NCI-H510A (cell line): Measurements from ENCODE around the gene CD164L2.
"Not testable (repeated sequence)": the region's sequence is repeated elsewhere in the genome, so short reads cannot be mapped to it uniquely, and the experiment has no call there.

Source experiments
- DNase-seq: peaks from one replicate; lab custom pipeline; 2025; lab: John Stamatoyannopoulos, UW

Gene CD164L2

DNA sequence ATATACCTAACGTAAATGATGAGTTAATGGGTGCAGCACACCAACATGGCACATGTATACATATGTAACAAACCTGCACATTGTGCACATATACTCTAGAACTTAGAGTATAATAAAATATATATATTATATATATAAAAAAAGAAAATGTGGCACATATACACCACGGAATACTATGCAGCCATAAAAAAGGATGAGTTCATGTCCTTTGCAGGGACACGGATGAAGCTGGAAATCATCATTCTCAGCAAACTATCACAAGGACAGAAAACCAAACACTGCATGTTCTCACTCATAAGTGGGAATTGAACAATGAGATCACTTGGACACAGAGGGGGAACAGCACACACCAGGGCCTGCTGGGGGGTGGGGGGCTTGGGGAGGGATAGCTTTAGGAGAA is 1.7 kb upstream of the CD164L2 start:
- DNase-seq: not testable (repeated sequence)

DNA sequence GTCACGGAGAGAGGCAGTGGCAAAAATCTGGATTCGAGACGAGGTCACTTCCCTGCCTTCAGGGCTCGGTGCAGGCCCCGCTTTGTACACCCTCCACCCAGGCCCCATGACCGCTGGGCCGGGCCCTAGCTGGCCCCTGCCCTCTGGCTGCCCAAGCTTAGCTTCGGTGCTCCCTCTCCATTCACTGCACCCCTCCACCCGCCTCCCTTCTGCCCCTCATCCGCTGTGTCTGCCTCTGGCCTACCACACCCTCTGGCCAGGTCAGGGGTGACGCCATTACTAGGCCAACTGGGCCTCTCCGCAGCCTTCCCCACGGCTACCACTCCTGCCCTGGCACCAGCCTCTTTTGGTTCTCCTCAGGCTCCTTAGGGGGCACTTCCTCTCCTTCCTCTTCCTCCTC is 528 bp upstream of the CD164L2 start:
- DNase-seq: no peak

DNA sequence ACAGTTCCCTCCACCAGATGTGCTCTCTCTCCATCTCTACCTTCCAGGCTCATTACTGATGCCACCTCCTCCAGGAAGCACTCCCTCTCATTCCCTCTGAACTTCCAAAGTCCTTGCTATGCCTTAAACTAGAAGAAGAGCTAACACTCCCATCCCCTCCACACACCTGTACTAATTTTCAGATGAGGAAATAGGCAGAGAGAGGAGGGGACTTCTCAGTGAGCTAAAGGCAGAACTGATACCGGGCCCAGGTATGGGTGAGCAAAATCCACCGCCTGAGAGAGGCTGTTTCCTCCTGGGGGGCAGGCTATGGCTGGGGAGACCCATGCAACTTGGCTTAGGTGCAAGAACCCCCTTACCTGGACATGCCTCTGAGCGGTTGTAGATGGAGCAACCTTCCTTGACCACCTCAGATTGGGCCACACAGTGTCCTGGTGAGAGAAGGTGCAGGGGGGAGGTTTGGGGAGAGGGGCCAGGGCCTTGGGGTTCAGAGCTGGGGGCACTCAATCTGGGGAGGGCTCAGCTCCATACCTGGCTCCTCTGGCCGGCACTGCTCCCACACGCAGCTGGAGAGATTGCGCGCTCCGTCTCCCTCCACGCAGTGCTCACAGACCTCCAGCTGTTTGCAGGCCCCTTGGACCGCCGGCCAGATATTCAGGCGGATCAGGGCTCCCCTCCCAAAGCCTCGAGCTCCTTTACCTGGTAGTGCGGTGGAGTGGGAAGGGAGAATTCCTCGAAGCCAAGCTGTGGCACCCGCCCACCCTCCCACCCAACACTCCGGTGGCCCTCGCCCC is 967 bp downstream of the CD164L2 start:
- no peak for DNase-seq

DNA sequence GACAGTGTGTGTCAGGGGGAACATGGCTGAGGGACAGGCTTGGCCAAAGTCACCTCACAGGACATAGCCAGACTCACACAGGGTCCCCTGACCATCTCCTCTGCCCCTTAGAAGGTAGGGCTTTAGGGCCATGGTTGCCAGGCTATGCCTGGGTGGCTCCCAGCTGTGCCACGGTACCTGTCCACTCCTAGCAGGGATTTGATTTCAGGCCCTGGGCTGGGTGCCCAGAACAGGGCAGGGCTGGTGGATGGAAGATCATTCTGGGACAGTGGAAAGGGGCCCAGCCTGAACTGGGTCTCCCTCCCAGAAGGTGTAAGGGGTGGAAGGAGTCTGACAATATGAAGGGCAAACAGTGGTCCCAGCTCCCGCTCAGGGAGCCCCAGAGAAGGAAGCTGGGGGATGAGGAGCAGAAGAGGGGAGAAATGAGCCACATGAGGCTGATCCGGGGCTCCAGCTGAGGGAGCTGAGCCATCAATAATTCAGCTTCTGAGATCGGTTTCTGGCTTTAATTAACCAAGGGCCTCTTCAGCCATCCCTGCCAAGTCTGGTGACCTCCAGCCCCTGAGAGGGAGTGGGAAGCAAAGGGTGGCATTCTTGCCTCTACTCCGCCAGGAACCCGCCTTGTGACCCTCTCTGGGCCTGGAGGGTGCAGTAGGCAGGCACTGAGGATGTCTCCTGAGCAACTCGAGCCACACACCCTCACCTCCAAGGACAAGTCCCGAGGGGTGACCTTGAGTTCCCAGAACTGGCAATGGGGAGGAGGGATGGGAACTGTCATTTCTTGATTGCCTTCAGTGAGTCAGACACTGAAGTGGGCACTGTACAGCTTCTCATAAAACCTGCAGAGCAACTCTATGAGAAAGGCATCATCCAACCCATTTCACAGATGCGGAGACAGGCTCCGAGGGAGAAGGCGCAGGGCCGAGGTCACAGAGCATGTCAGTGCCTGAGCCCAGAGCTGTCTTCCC is 2.1 kb downstream of the CD164L2 start:
- DNase-seq: no peak

DNA sequence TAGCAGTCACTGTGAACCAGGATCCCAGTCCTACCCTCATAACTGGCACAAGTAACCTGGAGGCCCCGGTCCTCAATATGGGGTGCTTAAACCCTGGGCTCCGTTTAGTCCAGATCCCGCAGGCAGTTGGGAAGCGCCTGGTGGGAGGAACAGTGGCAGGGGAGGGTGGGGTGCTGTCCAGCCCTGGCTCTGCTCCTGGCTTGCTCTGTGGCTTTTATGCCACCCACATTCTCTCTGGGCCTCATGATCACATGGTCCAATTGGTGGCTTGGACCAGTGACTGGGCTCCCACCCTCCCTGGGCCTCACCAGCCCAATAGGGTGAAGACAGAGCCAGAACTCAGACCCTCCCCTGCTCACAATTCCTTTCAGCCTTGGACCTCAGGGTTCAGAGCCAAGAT is 2.9 kb downstream of the CD164L2 start:
- DNase-seq: no peak

DNA sequence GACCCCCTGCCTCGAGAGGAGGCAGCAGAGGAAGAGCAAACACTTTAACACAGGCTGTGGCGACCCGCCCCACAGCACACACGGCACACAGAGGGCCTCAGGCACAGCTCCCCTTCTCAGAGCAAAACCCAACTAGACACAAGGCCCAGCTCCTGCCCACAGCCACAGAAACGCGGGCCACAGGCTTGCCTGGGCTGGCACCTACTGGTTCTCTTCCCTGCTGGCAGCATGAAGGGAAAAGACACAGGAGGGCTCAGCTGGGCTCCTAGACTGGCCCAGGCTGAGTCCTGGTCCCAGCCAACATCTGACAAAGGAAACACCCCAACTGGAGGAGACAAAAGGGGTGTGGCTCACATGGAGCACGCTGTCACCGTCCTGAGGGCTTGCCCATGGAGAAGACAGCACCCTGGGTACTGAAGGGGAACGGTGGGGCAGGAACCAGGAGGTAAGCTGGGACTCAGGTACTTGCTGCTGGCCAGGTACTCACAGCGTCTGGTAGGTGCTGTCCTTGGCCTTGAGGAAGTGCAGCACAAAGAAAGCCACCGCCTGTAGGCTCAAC is 3.5 kb downstream of the CD164L2 start:
- DNase-seq: no peak

DNA sequence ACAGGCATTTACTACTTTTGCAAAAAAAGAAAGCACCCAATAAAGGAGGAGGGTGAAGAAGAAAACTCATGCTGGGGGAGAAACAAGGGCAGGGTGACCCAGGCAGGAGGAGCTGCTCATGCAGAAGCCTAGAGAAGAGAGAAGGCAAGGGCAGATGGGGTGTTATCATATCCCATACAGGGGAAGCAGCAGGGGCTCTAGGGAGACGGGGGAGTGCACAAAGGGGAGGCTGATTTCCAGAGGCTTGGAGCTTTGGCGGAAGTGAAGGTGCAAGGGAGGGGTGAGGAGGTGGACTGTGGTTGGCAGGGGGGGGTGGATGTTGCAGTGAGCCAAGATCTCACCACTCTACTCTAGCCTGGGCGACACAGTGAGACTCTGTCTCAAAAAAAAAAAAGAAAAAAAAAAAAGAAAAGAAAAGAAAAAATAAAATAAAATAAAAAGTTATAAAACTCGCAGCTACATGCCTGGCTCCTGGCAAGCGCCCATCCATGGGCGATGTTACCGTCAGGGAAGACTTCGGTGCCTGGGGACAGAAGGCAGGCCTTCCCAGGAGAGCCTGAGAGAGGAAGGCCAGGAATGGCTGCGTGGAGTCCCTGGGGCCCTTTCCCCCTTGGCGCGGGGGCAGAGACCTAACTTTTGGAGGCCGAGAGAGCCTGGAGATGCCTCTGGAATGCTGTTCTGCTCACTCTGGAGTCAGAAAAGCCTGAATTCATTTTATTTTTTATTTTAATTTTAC is 5.2 kb downstream of the CD164L2 start:
- DNase-seq: no peak

DNA sequence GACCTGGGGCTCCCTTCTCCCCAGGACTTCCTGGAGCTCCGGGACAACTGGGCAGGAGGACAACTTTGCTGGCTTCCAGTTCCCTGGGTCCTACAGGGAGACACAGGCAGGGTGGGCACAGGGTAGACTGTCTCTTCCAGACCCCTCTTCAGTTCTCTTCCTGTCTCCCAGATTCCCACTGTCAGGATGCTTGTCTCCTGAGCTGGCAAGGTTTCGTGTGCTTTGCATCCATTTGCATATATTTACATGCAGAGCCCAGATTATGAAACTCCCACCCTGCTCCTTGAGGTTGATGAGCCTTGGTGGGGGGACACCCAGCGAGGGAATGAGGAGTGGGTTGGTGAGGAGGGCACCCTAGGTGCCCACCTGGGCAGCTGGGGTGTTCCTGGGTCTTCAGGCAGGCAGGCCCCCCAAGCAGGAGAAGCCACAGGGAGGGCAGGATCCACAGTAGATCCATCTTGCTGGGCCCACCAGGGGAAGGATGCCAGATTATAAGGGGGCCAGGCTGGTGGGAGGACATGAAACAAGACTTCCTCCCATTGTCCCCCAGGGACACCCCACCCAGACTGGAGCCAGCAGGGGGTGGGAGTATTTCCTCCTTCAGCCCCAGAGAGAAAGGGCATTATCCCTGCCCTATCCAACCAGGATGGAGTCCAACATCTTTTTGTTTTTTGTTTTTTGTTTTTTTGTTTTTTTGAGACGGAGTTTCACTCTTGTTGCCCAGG is 8.6 kb downstream of the CD164L2 start, which contains the start of gene FCN3:
Gene FCN3, minus strand, starts transcription at position 463 of the 725 bp plus-strand sequence. Its CDS starts 6 bp downstream, at position 457.
- DNase-seq: no peak

DNA sequence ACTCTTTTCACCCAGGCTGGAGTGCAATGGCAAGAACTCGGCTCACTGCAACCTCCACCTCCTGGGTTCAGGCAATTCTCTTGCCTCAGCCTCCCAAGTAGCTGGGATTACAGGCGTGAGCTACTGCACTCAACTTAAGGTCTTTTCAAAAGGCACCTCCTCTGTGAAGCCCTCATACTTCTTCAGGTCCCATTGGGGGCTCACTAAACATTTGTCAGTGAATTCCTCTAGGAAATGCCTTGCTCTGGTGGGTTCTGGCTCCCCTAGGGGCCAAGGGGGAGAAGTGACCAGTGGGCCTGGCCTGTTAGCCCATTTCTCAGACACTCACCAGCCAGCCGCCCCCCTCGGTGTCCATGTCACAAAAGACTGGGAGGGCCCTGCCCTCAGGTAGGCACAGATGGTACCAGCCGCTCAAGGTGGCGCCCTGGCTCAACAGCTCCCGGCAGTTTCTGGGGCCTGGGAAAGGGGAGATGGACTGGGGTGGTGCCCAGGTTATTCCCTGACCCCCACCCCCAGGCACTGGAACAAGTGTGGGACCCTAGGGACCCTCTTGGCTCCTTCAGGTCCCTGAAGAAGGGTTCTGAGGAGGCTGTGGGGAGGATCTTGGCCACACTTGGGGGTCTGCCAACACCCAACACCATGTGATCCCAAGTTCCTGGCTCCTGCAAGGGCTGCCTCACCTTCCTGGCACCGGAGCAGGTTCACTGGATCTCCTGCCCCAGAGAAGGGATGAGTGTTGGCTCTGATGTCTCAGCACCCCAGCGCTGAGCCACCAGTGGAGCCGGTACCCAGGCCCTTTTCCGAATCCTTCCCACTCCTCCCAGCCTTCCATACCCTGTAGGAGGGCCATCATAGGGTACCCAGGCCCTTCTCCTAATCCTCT is 10.1 kb downstream of the CD164L2 start:
- DNase-seq: no peak

DNA sequence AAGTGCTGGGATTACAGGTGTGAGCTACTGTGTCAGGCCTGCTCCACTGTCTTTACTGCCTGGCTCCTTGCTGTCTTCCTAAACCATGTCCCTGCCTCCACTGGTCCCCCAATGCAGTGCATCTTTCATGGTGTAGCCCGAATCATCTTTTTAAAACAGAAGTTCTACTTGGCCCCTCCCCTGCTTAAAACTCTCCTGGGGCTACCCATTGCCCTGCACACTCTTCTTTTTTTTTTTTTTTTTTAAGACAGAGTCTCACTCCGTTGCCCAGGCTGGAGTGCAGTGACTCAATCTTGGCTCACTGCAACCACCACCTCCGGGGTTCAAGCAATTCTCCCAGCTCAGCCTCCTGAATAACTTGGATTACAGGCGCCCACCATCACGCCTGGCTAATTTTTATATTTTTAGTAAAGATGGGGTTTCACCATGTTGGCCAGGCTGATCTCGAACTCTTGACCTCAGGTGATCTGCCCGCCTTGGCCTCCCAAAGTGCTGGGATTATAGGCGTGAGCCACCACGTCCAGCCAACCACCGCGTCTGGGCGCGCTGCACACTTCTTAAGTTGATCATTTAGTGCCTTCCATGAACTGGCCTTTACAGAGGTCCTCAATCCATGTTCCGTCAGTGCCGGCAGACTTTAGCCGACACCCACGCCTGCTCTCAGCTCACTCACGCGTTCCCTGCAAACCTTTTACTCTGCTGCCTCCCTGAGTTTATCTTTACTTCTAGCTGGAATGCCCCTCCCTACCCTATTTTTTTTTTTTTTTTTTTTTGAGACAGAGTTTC is 10.9 kb downstream of the CD164L2 start:
- DNase-seq: no peak

DNA sequence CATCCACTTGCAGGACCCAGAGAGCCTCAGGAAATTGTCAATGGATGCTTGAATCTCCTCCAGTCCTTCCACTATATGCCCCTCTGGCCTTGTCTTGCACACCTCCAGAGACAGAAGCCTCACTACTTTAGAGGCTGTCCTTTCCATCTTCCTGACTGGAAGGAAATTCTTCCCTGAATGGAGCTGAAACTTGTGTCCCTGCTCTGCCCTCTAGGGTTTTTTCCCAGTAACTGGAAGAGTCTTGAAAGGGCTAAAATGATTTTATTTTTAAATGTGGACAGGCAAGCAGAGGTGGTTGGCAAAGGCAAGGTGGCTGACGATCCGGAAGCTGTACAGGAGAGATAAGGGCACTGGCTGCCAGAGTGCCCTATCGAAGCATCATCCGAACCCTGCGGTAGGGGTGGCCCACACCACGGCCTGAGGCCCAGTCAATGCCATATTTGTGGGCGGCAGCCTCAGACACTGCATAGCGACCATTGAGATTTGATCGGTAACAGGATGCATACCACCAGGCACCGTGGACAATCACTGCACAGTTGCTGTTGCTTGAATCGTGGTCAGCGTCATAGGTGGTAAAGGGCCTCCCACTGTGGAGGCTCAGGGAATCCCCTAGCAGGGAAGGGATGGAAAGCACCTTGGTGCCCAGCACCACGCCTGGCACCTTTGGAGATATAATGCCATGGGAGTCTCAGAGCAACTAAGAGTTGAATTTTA is 14.1 kb downstream of the CD164L2 start:
- no peak for DNase-seq

DNA sequence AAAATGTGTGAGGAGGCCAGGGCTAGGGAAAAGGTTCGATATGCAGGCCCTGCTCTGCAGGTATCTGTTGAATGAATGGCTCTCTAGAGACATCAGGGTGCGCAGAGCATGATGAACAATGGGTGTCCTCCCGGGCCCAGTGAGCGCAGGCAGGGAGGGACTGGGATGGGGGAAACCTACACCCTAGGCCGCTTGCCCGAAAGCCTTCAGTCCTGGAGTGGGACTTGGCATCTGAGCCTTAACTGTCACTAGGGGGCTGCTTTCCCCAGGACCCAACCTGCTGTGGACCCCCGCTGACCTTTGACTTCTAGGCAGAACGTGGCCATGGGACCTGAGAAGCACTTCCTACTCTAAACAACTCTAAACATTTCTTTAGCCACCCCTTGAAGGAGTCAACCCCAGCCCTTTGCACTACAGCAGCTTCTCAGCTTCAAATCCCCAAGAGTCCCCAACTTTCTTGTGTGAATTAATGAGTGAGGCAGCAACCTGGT is 15.9 kb downstream of the CD164L2 start:
- DNase-seq: no peak

DNA sequence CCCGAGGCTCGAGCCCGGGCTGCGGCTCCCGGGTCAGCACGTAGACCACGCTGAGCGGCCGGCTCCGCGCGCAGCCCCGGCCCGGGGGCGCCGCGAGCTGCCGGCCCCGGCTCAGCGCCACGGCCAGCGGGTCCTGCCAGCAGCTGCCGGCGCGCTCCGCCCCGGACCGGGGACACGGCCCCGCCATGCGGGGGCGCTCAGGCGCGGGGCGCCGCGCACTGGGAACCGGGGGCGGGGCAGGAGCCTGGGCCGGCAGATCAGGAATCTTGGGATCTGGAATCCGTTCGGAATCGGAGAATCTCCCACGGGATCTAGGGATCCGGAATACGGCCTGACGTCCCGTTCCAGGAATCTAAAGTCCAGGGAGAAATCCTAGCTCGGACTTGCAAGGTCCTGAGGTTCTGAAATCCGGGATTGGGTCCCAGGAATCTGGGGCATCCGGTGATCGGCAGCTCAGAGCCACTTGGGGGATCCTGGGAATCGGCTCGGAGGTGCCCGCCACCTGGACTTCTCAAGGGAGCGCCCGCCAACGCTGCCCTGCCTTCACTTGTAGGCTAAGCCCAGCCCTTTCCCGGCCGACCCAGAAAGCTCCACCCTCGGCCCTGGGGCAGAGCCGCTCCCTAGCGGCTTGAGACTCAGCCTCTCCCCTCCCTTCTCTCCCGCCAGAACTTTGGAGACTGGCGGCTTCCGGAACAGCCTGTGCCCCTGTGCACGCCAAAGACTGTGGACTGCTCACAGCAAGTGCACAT is 16.5 kb downstream of the CD164L2 start, which contains the start of gene MAP3K6:
Gene MAP3K6, minus strand, starts transcription at position 551 of the 749 bp plus-strand sequence. Its CDS starts 364 bp downstream, at position 187.
- DNase-seq: peak; percentile 81

DNA sequence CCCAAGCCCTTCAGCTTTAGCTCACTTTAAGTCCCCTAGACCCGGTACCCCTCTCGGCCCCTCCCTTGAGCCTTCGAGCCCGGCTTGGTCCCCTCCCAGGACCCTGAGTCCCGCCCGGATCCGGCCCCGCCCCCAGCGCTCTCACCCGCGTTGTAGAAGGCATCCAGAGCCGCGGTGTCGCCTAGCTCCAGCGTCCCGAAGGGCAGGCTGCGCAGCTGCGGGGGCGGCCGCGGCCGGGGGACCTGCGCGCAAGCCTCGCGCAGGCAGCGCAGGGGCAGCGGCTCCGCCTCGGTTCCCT is 17.1 kb downstream of the CD164L2 start:
- DNase-seq: peak; percentile 65

DNA sequence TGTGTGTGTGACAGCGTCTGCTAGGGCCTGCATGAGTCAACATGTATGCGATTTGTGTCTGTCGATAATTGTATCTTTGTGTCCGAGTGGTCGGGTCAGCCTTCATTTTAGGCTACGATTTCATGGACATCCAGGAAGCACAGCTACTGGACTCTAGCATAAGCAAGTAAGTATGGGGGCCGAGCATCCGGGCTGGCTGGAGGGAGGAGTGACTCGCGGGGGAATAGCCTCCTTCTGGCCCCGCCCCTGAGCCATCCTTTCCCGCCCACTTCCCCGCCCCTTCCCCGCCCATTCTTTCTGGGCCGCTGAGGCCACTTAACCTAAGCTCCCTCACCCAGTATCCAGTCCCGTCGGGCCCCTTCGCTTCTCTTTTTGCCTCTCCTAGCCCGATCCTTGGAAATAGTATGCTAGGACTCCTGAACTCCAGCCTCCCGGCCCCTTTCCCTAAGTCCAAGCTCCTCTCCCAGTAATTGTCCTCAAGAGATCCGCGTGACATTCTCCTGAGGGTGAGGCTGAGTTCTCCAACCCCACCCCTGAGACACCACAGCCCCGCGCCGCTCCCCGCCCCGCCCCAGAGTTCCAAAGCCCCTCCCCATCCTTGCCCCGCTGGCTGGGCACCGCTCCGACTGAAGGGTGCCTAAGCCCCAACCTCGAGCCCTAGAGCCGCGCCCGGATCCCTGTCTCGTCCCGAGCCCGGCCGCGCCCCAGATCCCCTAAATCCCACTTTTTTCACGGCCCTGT is 17.6 kb downstream of the CD164L2 start:
- DNase-seq: peak; percentile 74

DNA sequence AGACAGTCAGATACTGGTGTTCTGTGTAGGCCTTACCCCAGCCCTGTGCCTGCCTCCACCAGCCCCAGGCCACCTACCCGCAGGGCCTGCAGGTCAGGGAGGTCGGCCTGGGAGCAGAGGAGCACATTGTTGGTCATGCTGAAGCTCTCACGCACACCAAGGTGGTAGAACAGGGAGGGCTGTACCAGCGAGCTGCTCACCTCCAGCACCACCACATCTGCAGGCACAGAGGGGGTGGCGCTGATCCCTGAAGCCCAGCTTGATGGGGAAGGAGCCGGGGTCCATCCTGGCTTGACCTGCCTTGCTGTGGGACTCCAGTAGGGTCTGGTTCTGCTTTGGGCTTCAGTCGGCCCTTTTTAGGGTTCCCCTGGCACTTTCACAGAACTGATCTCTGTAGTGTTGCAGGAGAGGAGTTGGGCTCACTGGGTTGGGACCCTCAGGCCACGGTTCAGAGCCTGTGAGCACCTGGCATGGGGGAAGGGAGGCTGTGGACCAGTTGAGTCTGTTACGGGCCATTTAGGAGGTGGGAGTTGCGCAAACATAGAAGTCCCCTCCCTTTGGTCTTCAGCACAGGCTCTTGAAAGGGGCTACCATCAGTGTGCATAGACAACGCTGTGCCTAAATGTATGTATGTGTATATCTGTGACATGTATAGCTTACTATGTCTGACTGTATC is 18.3 kb downstream of the CD164L2 start:
- no peak for DNase-seq
